Endothelial cell of umbilical vein (primary cell): ENCODE data around the gene HCN1. TPM values are rescaled to one million over a fixed set of nuclear protein-coding genes. Genes with fewer than 3 reads are reported as not detected.

Source experiments
- BruUV-seq: library from RNA; stranded (reverse); fragments of 400-500 nt; replicated peaks from 2 replicates; lab custom pipeline; 2021; lab: Mats Ljungman, UMichigan
- CTCF ChIA-PET: fragments of 300-600, 350-600 bp; sonication (Branson Sonifier 250); formaldehyde crosslinking; loops from one replicate; lab custom pipeline; 2021; ENCODE audit warnings: antibody characterized with exemption, inconsistent platforms; lab: Charles Lee
- POLR2A ChIA-PET: fragments of 300-600, 350-600 bp; sonication (Branson Sonifier 250); formaldehyde crosslinking; loops from one replicate; lab custom pipeline; 2021; ENCODE audit warnings: antibody characterized with exemption, inconsistent platforms; lab: Charles Lee
- DNase-seq: peaks from one replicate; pipeline ENCODE4 v3.0.0-alpha.2; 2011; ENCODE audit warnings: low read depth, low spot score
- FAIRE-seq: peaks from 2 replicates; lab custom pipeline; 2011; peaks lifted over from hg19 to GRCh38; lab: Jason Lieb, UNC
- H2AFZ ChIP-seq: 2 replicates; pipeline ENCODE4 v1.6.0; 2012; ENCODE audit warnings: low read depth, low read length, control low read depth, inconsistent platforms
- H3K27ac ChIP-seq: 2 replicates; pipeline ENCODE4 v1.5.1; 2011; ENCODE audit warnings: low read depth, mild to moderate bottlenecking, control low read depth, low read length, moderate library complexity; ENCODE audit not compliant: insufficient read depth
- H3K27me3 ChIP-seq, 2 experiments: 2 replicates each; pipeline versions ENCODE4 v1.6.0 to v1.6.1; 2011; ENCODE audit warnings: low read length in 2 of 2, mixed read lengths in 1 of 2; ENCODE audit not compliant: control insufficient read depth in 2 of 2, insufficient read depth in 2 of 2
- H3K36me3 ChIP-seq, 2 experiments: 2 replicates in 1 of 2; 3 replicates in 1 of 2; pipeline ENCODE4 v1.5.1; 2011; ENCODE audit warnings: low read length in 2 of 2, mild to moderate bottlenecking in 1 of 2, moderate library complexity in 1 of 2; ENCODE audit not compliant: control insufficient read depth in 2 of 2, insufficient read depth in 2 of 2; ENCODE audit errors: extremely low read depth in 1 of 2
- H3K4me1 ChIP-seq: 3 replicates; pipeline ENCODE4 v1.5.1; 2011; ENCODE audit warnings: mild to moderate bottlenecking, low read length; ENCODE audit not compliant: control insufficient read depth, insufficient read depth; ENCODE audit errors: extremely low read depth
- H3K4me2 ChIP-seq: 2 replicates; pipeline ENCODE4 v1.6.1; 2011; ENCODE audit warnings: low read length, control low read depth, mixed read lengths; ENCODE audit not compliant: insufficient read depth
- H3K4me3 ChIP-seq, 3 experiments: fragments of 200-600 bp in 1 of 3; sonication (generic), shearing (Covaris generic) in 1 of 3; replicated peaks in 1 of 3; 2 replicates each; pipeline ENCODE4 v1.5.1; 2011 to 2016; ENCODE audit warnings: control low read depth in 3 of 3, low read length in 3 of 3, mild to moderate bottlenecking in 2 of 3, inconsistent platforms in 1 of 3, low read depth in 1 of 3, moderate library complexity in 1 of 3; ENCODE audit not compliant: insufficient read depth in 1 of 3
- H3K79me2 ChIP-seq: 2 replicates; pipeline ENCODE4 v1.6.0; 2012; ENCODE audit warnings: low read length, inconsistent platforms; ENCODE audit not compliant: control insufficient read depth, insufficient read depth
- H3K9ac ChIP-seq: replicated peaks from 2 replicates; pipeline ENCODE3; 2011; ENCODE audit warnings: low read length, control low read depth; ENCODE audit not compliant: insufficient read depth; ENCODE audit errors: extremely low read depth
- H3K9me1 ChIP-seq: replicated peaks from 3 replicates; pipeline ENCODE4 v1.6.0; 2011; ENCODE audit warnings: mild to moderate bottlenecking, low read length; ENCODE audit not compliant: control insufficient read depth, insufficient read depth; ENCODE audit errors: extremely low read depth
- H3K9me3 ChIP-seq: replicated peaks from 2 replicates; pipeline ENCODE4 v1.5.1; 2012; ENCODE audit warnings: low read length, inconsistent platforms; ENCODE audit not compliant: control insufficient read depth, insufficient read depth
- H4K20me1 ChIP-seq: replicated peaks from 2 replicates; pipeline ENCODE3; 2011; ENCODE audit warnings: mild to moderate bottlenecking, low read length; ENCODE audit not compliant: control insufficient read depth, insufficient read depth; ENCODE audit errors: extremely low read depth
- CTCF ChIP-seq, 2 donors: IDR thresholded peaks; 1 replicate in 1 of 2; 2 replicates in 1 of 2; pipeline ENCODE4 v1.5.1; 2011; ENCODE audit warnings: low read length in 2 of 2, mild to moderate bottlenecking in 2 of 2, moderate library complexity in 2 of 2, control low read depth in 1 of 2, inconsistent platforms in 1 of 2, low read depth in 1 of 2; ENCODE audit not compliant: insufficient read depth in 1 of 2; ENCODE audit errors: extremely low read depth in 1 of 2
- EZH2 ChIP-seq: IDR thresholded peaks from 2 replicates; pipeline ENCODE4 v1.6.1; 2012; ENCODE audit warnings: borderline replicate concordance, low read depth, mild to moderate bottlenecking, moderate library complexity, low read length, inconsistent platforms; ENCODE audit not compliant: severe bottlenecking
- FOS ChIP-seq: IDR thresholded peaks from 2 replicates; pipeline ENCODE4 v1.6.1; 2011; ENCODE audit warnings: mild to moderate bottlenecking, low read length, moderate library complexity, borderline replicate concordance; ENCODE audit not compliant: insufficient read depth
- GATA2 ChIP-seq: IDR thresholded peaks from 2 replicates; pipeline ENCODE4 v1.7.0; 2011; ENCODE audit warnings: low read depth, mild to moderate bottlenecking, moderate library complexity, mixed read lengths, low read length; ENCODE audit not compliant: insufficient read length, insufficient read depth
- JUN ChIP-seq: IDR thresholded peaks from 2 replicates; pipeline ENCODE4 v1.6.1; 2011; ENCODE audit warnings: borderline replicate concordance, low read depth; ENCODE audit not compliant: insufficient read length, insufficient read depth
- MYC ChIP-seq: IDR thresholded peaks from one replicate; pipeline ENCODE4 v1.6.1; 2011; ENCODE audit warnings: mild to moderate bottlenecking, low read depth, low read length
- POLR2A ChIP-seq: IDR thresholded peaks from 2 replicates; pipeline ENCODE4 v1.6.1; 2012; ENCODE audit warnings: low read depth, mild to moderate bottlenecking, control low read depth, low read length
- POLR2AphosphoS5 ChIP-seq: IDR thresholded peaks from 2 replicates; pipeline ENCODE4 v1.6.1; 2012; ENCODE audit warnings: low read depth, mild to moderate bottlenecking, control low read depth, low read length, moderate library complexity; ENCODE audit not compliant: insufficient read depth
- dilution Hi-C: fragments of 300-500 bp; cut with MboI; formaldehyde crosslinking; loops from one replicate; pipeline ENCODE4 v1.15.0; 2019; ENCODE audit warnings: low sequenced_read_pairs; ENCODE audit not compliant: extremely low pct_ligation_motif_present
- intact Hi-C: fragments of 100-400 bp; cut with micrococcal nuclease; formaldehyde crosslinking; loops from one replicate; pipeline ENCODE4 v1.10.0; 2022
- polyA plus RNA-seq, 4 experiments: library from polyadenylated mRNA; depleted of rRNA in 3 of 4; stranded (reverse) in 3 of 4; unstranded in 1 of 4; fragments of >200 nt; gene quantifications; 2 replicates each; pipeline versions ENCODE4 v1.2.1 to v1.2.3, GENCODE V29; 2011 to 2012; ENCODE audit warnings: missing spikeins in 1 of 4
- total RNA-seq: library from RNA; stranded (reverse); gene quantifications from 2 replicates; pipeline ENCODE4 v1.2.3, GENCODE V29; 2021
- TF ChIP-seq, protein P1 (sequence below): IDR thresholded peaks from 2 replicates; pipeline ENCODE4 v1.6.1; 2011; ENCODE audit not compliant: insufficient read depth, insufficient read length

Gene HCN1
- total and polyA plus RNA-seq, 2 donors (not counting 3 experiments of a cell fraction or from before 2014, with no cell fraction given), result not detected

DNA sequence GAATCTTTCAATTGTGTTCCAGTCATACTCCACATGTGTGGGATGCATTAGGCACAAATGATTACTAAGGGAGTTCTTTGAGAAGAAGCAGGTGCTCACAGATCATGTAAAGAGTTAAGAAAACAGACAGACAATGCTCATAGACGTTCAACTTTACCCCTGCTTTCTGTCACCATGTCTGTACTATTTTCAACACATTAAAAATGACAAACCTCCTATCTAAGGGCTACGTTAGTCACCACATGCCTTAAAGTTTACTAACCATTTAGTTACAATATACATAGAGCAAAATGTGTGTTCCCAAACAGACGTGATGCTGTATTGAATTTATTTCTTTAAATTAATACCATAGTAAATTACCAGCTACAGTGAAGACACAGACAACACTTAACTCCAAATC, 435.9 kb downstream of the HCN1 start:
- DNase-seq, result no peak
- no TSS peak for BruUV-seq
- ChIA-PET CTCF (no interaction called here), POLR2A (no interaction called here)
- Histone ChIP-seq H4K20me1 (no peaks in the 10 kb centered on the region), H3K4me1 (no peaks in the 10 kb centered on the region), H3K9me3 (no peaks in the 10 kb centered on the region), H3K4me2 (no peak overlapping the region), H3K9ac (no peak overlapping the region), H3K4me3 (no peak overlapping the region), H3K36me3 (no peaks in the 10 kb centered on the region), H3K27ac (no peak overlapping the region), H3K79me2 (no peaks in the 10 kb centered on the region), H2AFZ (no peak overlapping the region), H3K9me1 (no peaks in the 10 kb centered on the region), H3K27me3 (no peaks in the 10 kb centered on the region)
- dilution Hi-C loops (no loop called here), intact Hi-C loops (no loop called here)
- FAIRE-seq, result no peak
- TF ChIP-seq POLR2AphosphoS5, result no peak
- TF ChIP-seq, protein P1, sequence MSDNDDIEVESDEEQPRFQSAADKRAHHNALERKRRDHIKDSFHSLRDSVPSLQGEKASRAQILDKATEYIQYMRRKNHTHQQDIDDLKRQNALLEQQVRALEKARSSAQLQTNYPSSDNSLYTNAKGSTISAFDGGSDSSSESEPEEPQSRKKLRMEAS, result no peak
- TF ChIP-seq GATA2, result no peak
- no peak for TF ChIP-seq CTCF (IDR thresholded peaks at IDR 0.05; ENCODE audit: extremely low read depth in 1 of 2, insufficient read depth in 1 of 2, low read depth in 1 of 2, low read length in 2 of 2)
- no peak for TF ChIP-seq EZH2
- no peak for TF ChIP-seq POLR2A
- no peak for TF ChIP-seq FOS
- no peak for TF ChIP-seq JUN
- no peak for TF ChIP-seq MYC
